ENCODE results near the gene CCDC40.

Gene CCDC40

GRCh38 chr17:80118601-80119270 is 82.3 kb downstream of the CCDC40 start:
- DNase-seq (ENCODE audit: low spot score) = no peak
- peaks cover 0 to 1% of the 10 kb centered on the region in 2 donors for H3K36me3 ChIP-seq (replicated peaks in 1 of 2; ENCODE audit: control insufficient read depth in 2 of 2, insufficient read depth in 2 of 2, low read length in 2 of 2)
- H2BK12ac ChIP-seq (ENCODE audit: low read length) = no peak overlapping the region
- no peak overlapping the region for H4K91ac ChIP-seq (ENCODE audit: low read depth, low read length, poor library complexity)
- no peak overlapping the region for H3K18ac ChIP-seq (ENCODE audit: low read length)
- no peaks in the 10 kb centered on the region for H3K27me3 ChIP-seq (ENCODE audit: control insufficient read depth in 3 of 3, insufficient read depth in 3 of 3, low read depth in 1 of 3, low read length in 3 of 3)
- peaks cover 2% of the 10 kb centered on the region for H3K79me1 ChIP-seq (ENCODE audit: low read depth, low read length)
- no peak overlapping the region for H3K9ac ChIP-seq (ENCODE audit: low read depth, low read length, poor library complexity)
- H2AFZ ChIP-seq (ENCODE audit: low read length) = no peak overlapping the region
- H4K8ac ChIP-seq (ENCODE audit: low read depth, low read length) = no peak overlapping the region
- H3K4me1 ChIP-seq (ENCODE audit: control insufficient read depth in 2 of 2, insufficient read depth in 1 of 2, low read depth in 1 of 2, low read length in 2 of 2) = peaks cover under 1 to 8% of the 10 kb centered on the region in 2 donors
- no peak overlapping the region for H3K27ac ChIP-seq (replicated peaks; ENCODE audit: low read length)
- WGBS, 2 donors (ENCODE audit: extremely low coverage in 2 of 2, insufficient read length in 2 of 2, insufficient replicate concordance in 1 of 2) = no CpG with 5 or more reads among the region's 35 CpGs
- H2AK5ac ChIP-seq (ENCODE audit: low read depth, low read length) = no peak overlapping the region
- no peak overlapping the region for H3K4me2 ChIP-seq (ENCODE audit: insufficient read depth, low read length, poor library complexity, severe bottlenecking)
- no peak overlapping the region for H2BK15ac ChIP-seq (ENCODE audit: low read length)
- peak overlapping the region; percentile 41 for H3K4ac ChIP-seq (ENCODE audit: low read length)
- H3K23ac ChIP-seq (ENCODE audit: low read depth, low read length, poor library complexity) = peak overlapping the region; percentile 90
- H3K4me3 ChIP-seq (ENCODE audit: low read length in 2 of 2) = no peak overlapping the region
- H2BK120ac ChIP-seq (ENCODE audit: low read depth, low read length) = no peak overlapping the region
- H3K14ac ChIP-seq (ENCODE audit: low read length) = no peak overlapping the region
- H2BK5ac ChIP-seq (ENCODE audit: low read length) = no peak overlapping the region
- H3K9me3 ChIP-seq (replicated peaks in 1 of 2; ENCODE audit: control insufficient read depth in 2 of 2, insufficient read depth in 1 of 2, low read depth in 1 of 2, low read length in 2 of 2) = peaks cover 0 to 17% of the 10 kb centered on the region in 2 donors

- Histone ChIP-seq H2BK120ac (ENCODE audit: low read depth, low read length) (no peak overlapping the region), H3K4ac (ENCODE audit: low read length) (no peak overlapping the region), H3K9me3 (replicated peaks in 1 of 2; ENCODE audit: control insufficient read depth in 2 of 2, insufficient read depth in 1 of 2, low read depth in 1 of 2, low read length in 2 of 2) (peaks cover 0 to 14% of the 10 kb centered on the region in 2 donors), H3K14ac (ENCODE audit: low read length) (no peak overlapping the region), H3K4me3 (ENCODE audit: low read length in 2 of 2) (no peak overlapping the region), H2BK5ac (ENCODE audit: low read length) (no peak overlapping the region), H3K9ac (ENCODE audit: low read depth, low read length, poor library complexity) (no peak overlapping the region), H2AK5ac (ENCODE audit: low read depth, low read length) (no peak overlapping the region), H2BK12ac (ENCODE audit: low read length) (no peak overlapping the region), H2AFZ (ENCODE audit: low read length) (no peak overlapping the region), H2BK15ac (ENCODE audit: low read length) (no peak overlapping the region), H3K79me1 (ENCODE audit: low read depth, low read length) (peaks cover 2% of the 10 kb centered on the region), H3K18ac (ENCODE audit: low read length) (no peak overlapping the region), H3K27me3 (ENCODE audit: control insufficient read depth in 3 of 3, insufficient read depth in 3 of 3, low read depth in 1 of 3, low read length in 3 of 3) (no peaks in the 10 kb centered on the region), H3K36me3 (replicated peaks in 1 of 2; ENCODE audit: control insufficient read depth in 2 of 2, insufficient read depth in 2 of 2, low read length in 2 of 2) (peaks cover 0 to 1% of the 10 kb centered on the region in 2 donors), H4K8ac (ENCODE audit: low read depth, low read length) (no peak overlapping the region), H3K27ac (replicated peaks; ENCODE audit: low read length) (no peak overlapping the region), H3K23ac (ENCODE audit: low read depth, low read length, poor library complexity) (no peak overlapping the region), H3K4me1 (ENCODE audit: control insufficient read depth in 2 of 2, insufficient read depth in 1 of 2, low read depth in 1 of 2, low read length in 2 of 2) (peaks cover 2 to 10% of the 10 kb centered on the region in 2 donors), H3K4me2 (ENCODE audit: insufficient read depth, low read length, poor library complexity, severe bottlenecking) (no peak overlapping the region), H4K91ac (ENCODE audit: low read depth, low read length, poor library complexity) (no peak overlapping the region)
- DNase-seq (ENCODE audit: low spot score) = no peak
- no CpG with 5 or more reads among the region's 24 CpGs for WGBS, 2 donors (ENCODE audit: extremely low coverage in 2 of 2, insufficient read length in 2 of 2, insufficient replicate concordance in 1 of 2)
Measured at GRCh38 chr17:80119271-80119791, 82.9 kb downstream of the CCDC40 start.

GRCh38 chr17:80119839-80120238 is 83.4 kb downstream of the CCDC40 start:
- Histone ChIP-seq H2BK12ac (ENCODE audit: low read length) (no peak overlapping the region), H2BK15ac (ENCODE audit: low read length) (no peak overlapping the region), H4K91ac (ENCODE audit: low read depth, low read length, poor library complexity) (no peak overlapping the region), H4K8ac (ENCODE audit: low read depth, low read length) (no peak overlapping the region), H2AFZ (ENCODE audit: low read length) (no peak overlapping the region), H3K4me1 (ENCODE audit: control insufficient read depth in 2 of 2, insufficient read depth in 1 of 2, low read depth in 1 of 2, low read length in 2 of 2) (peaks cover 7 to 10% of the 10 kb centered on the region in 2 donors), H3K27ac (replicated peaks; ENCODE audit: low read length) (no peak overlapping the region), H3K23ac (ENCODE audit: low read depth, low read length, poor library complexity) (no peak overlapping the region), H2BK120ac (ENCODE audit: low read depth, low read length) (no peak overlapping the region), H3K18ac (ENCODE audit: low read length) (no peak overlapping the region), H3K9me3 (replicated peaks in 1 of 2; ENCODE audit: control insufficient read depth in 2 of 2, insufficient read depth in 1 of 2, low read depth in 1 of 2, low read length in 2 of 2) (peaks cover 0 to 8% of the 10 kb centered on the region in 2 donors), H2BK5ac (ENCODE audit: low read length) (no peak overlapping the region), H3K4me3 (ENCODE audit: low read length in 2 of 2) (no peak overlapping the region), H3K36me3 (replicated peaks in 1 of 2; ENCODE audit: control insufficient read depth in 2 of 2, insufficient read depth in 2 of 2, low read length in 2 of 2) (peaks cover 0 to 1% of the 10 kb centered on the region in 2 donors), H3K4ac (ENCODE audit: low read length) (no peak overlapping the region), H3K9ac (ENCODE audit: low read depth, low read length, poor library complexity) (no peak overlapping the region), H3K14ac (ENCODE audit: low read length) (no peak overlapping the region), H3K27me3 (ENCODE audit: control insufficient read depth in 3 of 3, insufficient read depth in 3 of 3, low read depth in 1 of 3, low read length in 3 of 3) (no peaks in the 10 kb centered on the region), H3K79me1 (ENCODE audit: low read depth, low read length) (peaks cover 2% of the 10 kb centered on the region), H3K4me2 (ENCODE audit: insufficient read depth, low read length, poor library complexity, severe bottlenecking) (no peak overlapping the region), H2AK5ac (ENCODE audit: low read depth, low read length) (no peak overlapping the region)
- DNase-seq (ENCODE audit: low spot score) = no peak
- WGBS, 2 donors (ENCODE audit: extremely low coverage in 2 of 2, insufficient read length in 2 of 2, insufficient replicate concordance in 1 of 2) = 100% methylated on average over 1 of the region's 9 CpGs; no CpG with 5 or more reads in 1 of the 2 donors

GRCh38 chr17:80122026-80122575 is 85.7 kb downstream of the CCDC40 start:
- Histone ChIP-seq H3K4me3 (ENCODE audit: low read length in 2 of 2) (no peak overlapping the region), H2AK5ac (ENCODE audit: low read depth, low read length) (peak overlapping the region; percentile 40), H2BK5ac (ENCODE audit: low read length) (no peak overlapping the region), H2BK120ac (ENCODE audit: low read depth, low read length) (peak overlapping the region; percentile 28), H3K18ac (ENCODE audit: low read length) (peak overlapping the region; percentile 65), H3K14ac (ENCODE audit: low read length) (peak overlapping the region; percentile 27), H2BK15ac (ENCODE audit: low read length) (peak overlapping the region; percentile 61), H4K8ac (ENCODE audit: low read depth, low read length) (no peak overlapping the region), H3K27me3 (ENCODE audit: control insufficient read depth in 3 of 3, insufficient read depth in 3 of 3, low read depth in 1 of 3, low read length in 3 of 3) (no peaks in the 10 kb centered on the region), H3K36me3 (replicated peaks in 1 of 2; ENCODE audit: control insufficient read depth in 2 of 2, insufficient read depth in 2 of 2, low read length in 2 of 2) (peaks cover 0 to 1% of the 10 kb centered on the region in 2 donors), H3K27ac (replicated peaks; ENCODE audit: low read length) (no peak overlapping the region), H3K23ac (ENCODE audit: low read depth, low read length, poor library complexity) (no peak overlapping the region), H3K4me2 (ENCODE audit: insufficient read depth, low read length, poor library complexity, severe bottlenecking) (no peak overlapping the region), H3K9ac (ENCODE audit: low read depth, low read length, poor library complexity) (no peak overlapping the region), H4K91ac (ENCODE audit: low read depth, low read length, poor library complexity) (no peak overlapping the region), H2AFZ (ENCODE audit: low read length) (no peak overlapping the region), H3K9me3 (replicated peaks in 1 of 2; ENCODE audit: control insufficient read depth in 2 of 2, insufficient read depth in 1 of 2, low read depth in 1 of 2, low read length in 2 of 2) (no peaks in the 10 kb centered on the region), H2BK12ac (ENCODE audit: low read length) (peak overlapping the region; percentile 33), H3K4me1 (ENCODE audit: control insufficient read depth in 2 of 2, insufficient read depth in 1 of 2, low read depth in 1 of 2, low read length in 2 of 2) (peaks cover 5 to 7% of the 10 kb centered on the region in 2 donors), H3K4ac (ENCODE audit: low read length) (peak overlapping the region; percentile 14), H3K79me1 (ENCODE audit: low read depth, low read length) (peaks cover 2% of the 10 kb centered on the region)
- no peak for DNase-seq (ENCODE audit: low spot score)
- WGBS, 2 donors (ENCODE audit: extremely low coverage in 2 of 2, insufficient read length in 2 of 2, insufficient replicate concordance in 1 of 2) = no CpG with 5 or more reads among the region's 17 CpGs

All from neuronal stem cell (in vitro differentiated cells).